Activated CD4-positive, alpha-beta memory T cell treated with anti-CD3 and anti-CD28 coated beads, Interleukin-2, amount 10 ng/mL, durations not matched to agents 7 days and 5 days (primary cell): Measurements from ENCODE around the gene HEATR3. TPM values are rescaled to one million over a fixed set of nuclear protein-coding genes. Genes with fewer than 3 reads are reported as not detected.
A peak's percentile ranks its signal among the peaks of the same experiment; 100 is the strongest.

Experiments used
- CTCF ChIA-PET: fragments of 350-600 bp; sonication (Branson Sonifier 250); formaldehyde crosslinking; loops from one replicate; lab custom pipeline; 2021; ENCODE audit warnings: antibody characterized with exemption, inconsistent platforms; lab: Charles Lee
- POLR2A ChIA-PET: fragments of 350-600 bp; sonication (Branson Sonifier 250); formaldehyde crosslinking; loops from one replicate; lab custom pipeline; 2021; ENCODE audit warnings: antibody characterized with exemption; lab: Charles Lee
- DNase-seq: peaks from one replicate; pipeline ENCODE4 v3.0.0-alpha.2; 2020
- H3K27ac Mint-ChIP-seq: one replicate; pipeline ENCODE4 v1.8.0; 2021; ENCODE audit warnings: mild to moderate bottlenecking, mixed read lengths
- H3K27me3 Mint-ChIP-seq: one replicate; pipeline ENCODE4 v1.8.0; 2021; ENCODE audit warnings: mixed read lengths
- H3K36me3 Mint-ChIP-seq: one replicate; pipeline ENCODE4 v1.8.0; 2021; ENCODE audit warnings: low read depth, mixed read lengths
- H3K4me1 Mint-ChIP-seq: one replicate; pipeline ENCODE4 v1.8.0; 2021; ENCODE audit warnings: mixed read lengths
- H3K4me3 Mint-ChIP-seq: one replicate; pipeline ENCODE4 v1.8.0; 2021; ENCODE audit warnings: mild to moderate bottlenecking, mixed read lengths
- H3K9me3 Mint-ChIP-seq: one replicate; pipeline ENCODE4 v1.8.0; 2021; ENCODE audit warnings: mixed read lengths
- total RNA-seq, 2 experiments: library from RNA; stranded (reverse); gene quantifications; one replicate each; pipeline ENCODE4 v1.2.3, GENCODE V29; 2021

HEATR3 gene, protein sequence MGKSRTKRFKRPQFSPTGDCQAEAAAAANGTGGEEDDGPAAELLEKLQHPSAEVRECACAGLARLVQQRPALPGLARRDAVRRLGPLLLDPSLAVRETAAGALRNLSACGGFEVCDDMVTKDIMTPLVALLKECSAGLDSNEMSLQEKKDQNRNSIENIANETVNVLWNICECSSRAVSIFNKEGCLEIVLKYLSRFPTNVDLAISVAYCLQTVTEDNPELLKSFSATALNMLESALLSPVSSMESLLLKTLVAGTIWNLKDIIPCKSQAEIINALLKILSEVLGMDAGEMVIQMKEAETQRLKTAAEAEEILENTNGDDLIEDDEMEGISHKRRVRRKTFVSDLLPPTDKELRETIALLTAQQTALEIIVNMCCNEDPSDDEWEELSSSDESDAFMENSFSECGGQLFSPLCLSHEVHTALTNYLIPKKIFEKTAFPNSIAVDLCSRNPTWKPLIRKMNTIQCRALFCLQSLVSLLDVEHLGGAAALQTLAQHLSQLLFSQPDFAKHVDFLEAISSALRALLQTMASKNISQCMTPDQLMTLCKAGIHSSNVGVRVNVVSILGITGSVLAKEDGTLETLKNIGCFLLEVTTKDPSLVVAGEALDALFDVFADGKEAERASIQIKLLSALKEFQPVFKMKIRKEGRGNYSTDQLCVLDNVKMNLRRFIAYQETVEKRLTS
- total RNA-seq = 10 to 100 TPM; 20.7 to 21.3 TPM

- H3K27me3 Mint-ChIP-seq = no peaks in the 10 kb centered on the region
- peak within 1 kb of the TSS; percentile 87 for H3K4me3 Mint-ChIP-seq
- peaks cover 42% of the 10 kb centered on the region for H3K4me1 Mint-ChIP-seq
- H3K9me3 Mint-ChIP-seq = no peaks in the 10 kb centered on the region
- ChIA-PET POLR2A (interaction anchor here (0.6 to 5.3 kb wide), 13 partner anchors 13 to 595 kb away, joined by 3 to 37 read pairs (median 4); partner anchors contain the start of gene CNEP1R1), CTCF (interaction anchor here (0.7 to 7.0 kb wide), 16 partner anchors 13 to 741 kb away, joined by 3 to 124 read pairs (median 4); partner anchors contain the start of gene CNEP1R1)
- peaks cover 19% of the 10 kb centered on the region for H3K36me3 Mint-ChIP-seq
- peak within 1 kb of the TSS; percentile 92 for H3K27ac Mint-ChIP-seq
- peak; percentile 96 for DNase-seq
Observed at GRCh38 chr16:50065624-50066481, at the start of gene HEATR3. TSS of gene HEATR3 (plus strand) at chr16:50065970. CDS start at chr16:50066132, 162 bp downstream.

GRCh38 chr16:50017553-50017952 is 48.2 kb upstream of the HEATR3 start:
- Mint-ChIP-seq H3K4me1 (no peaks in the 10 kb centered on the region), H3K36me3 (no peaks in the 10 kb centered on the region), H3K9me3 (no peaks in the 10 kb centered on the region), H3K27ac (no peak overlapping the region), H3K27me3 (peaks cover 5% of the 10 kb centered on the region), H3K4me3 (no peak overlapping the region)
- DNase-seq = no peak
- POLR2A ChIA-PET = no interaction called here
- CTCF ChIA-PET = no interaction called here

- Mint-ChIP-seq H3K27ac (no peak overlapping the region), H3K27me3 (peaks cover 5% of the 10 kb centered on the region), H3K36me3 (no peaks in the 10 kb centered on the region), H3K4me1 (peaks cover 16% of the 10 kb centered on the region), H3K9me3 (no peaks in the 10 kb centered on the region), H3K4me3 (no peak overlapping the region)
- CTCF ChIA-PET = interaction anchor here (1.2 to 1.5 kb wide), 3 partner anchors 164 to 189 kb away, joined by 3 to 5 read pairs (median 4); no protein-coding TSS in a partner anchor
- POLR2A ChIA-PET = interaction anchor here (1.0 kb wide), 1 partner anchor 190 kb away, joined by 3 read pairs; no protein-coding TSS in a partner anchor
- no peak for DNase-seq
Observed at GRCh38 chr16:50021544-50021943, 44.2 kb upstream of the HEATR3 start.

DNA sequence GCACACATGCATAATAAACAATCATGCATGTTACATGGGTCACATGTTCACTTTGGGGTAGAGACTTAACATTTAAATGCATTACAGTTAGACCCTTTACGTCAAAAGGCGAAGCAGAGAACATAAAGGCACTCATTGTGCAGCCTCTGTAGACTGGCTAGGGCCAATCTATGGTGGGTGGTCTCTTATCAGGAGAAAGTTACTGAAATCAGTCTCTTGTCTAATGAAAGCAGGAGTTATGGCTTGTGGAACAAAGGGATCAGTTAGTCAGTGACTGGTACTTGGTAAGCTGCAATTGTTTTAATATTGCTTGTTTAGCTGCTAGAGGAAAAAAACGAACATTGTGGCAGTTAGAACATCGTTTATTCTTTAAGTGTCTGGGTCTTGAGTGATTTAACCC is 42.1 kb upstream of the HEATR3 start:
- ChIA-PET CTCF (interaction anchor here (1.5 to 3.7 kb wide), 6 partner anchors 43 to 487 kb away, joined by 4 to 191 read pairs (median 20); partner anchors contain the start of gene HEATR3), POLR2A (no interaction called here)
- H3K4me3 Mint-ChIP-seq = no peak overlapping the region
- H3K4me1 Mint-ChIP-seq = peaks cover 26% of the 10 kb centered on the region
- peaks cover 6% of the 10 kb centered on the region for H3K36me3 Mint-ChIP-seq
- DNase-seq = no peak
- no peaks in the 10 kb centered on the region for H3K9me3 Mint-ChIP-seq
- peaks cover 5% of the 10 kb centered on the region for H3K27me3 Mint-ChIP-seq
- no peak overlapping the region for H3K27ac Mint-ChIP-seq

- POLR2A ChIA-PET = interaction anchor here (1.3 to 2.7 kb wide), 7 partner anchors 43 to 717 kb away, joined by 3 to 37 read pairs (median 9); partner anchors contain the start of genes CYLD, HEATR3 and TENT4B
Observed at GRCh38 chr16:50024207-50024606, 41.6 kb upstream of the HEATR3 start.

DNA sequence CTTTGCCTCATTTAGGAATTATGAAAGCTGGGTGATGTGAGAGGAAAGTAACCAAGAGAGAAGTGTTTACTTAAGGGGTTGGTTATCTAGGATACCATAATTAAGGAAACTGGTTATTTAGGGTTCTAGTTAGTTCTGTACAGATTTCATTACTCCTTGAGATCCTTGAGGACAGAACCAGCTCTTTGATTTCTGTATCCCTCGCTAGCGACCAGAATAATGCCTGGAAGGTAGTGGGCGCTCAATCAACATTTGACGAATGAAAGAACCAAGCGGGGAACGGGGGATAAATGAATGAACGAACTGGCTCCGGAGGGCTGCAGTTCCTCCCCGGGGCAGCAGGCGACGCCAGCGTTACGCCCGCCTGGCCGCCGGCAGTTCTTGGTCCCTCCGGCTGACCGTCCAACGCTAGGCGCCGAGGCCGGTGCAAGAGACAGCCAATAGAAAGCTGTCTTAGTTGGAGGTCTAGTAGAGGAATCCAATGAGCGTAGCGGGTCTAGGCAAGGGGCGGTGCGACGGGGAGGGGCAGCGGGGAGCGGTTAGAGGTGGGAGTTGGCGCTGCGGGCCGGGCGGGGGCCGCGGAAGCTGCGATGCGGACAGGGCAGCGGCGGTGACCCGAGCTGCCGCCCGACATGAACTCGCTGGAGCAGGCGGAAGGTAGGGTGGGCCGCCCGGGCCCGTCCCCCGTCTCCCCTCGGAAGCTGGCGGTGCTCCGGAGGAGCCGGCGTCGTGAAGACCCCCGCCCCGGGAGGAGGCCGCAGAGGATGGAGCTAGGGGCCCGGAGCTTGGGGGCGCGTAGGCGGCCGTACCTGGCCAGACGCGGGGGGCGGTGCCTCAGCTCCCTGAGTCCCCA is 40.9 kb upstream of the HEATR3 start, which contains the start of gene CNEP1R1:
Gene CNEP1R1, plus strand, starts transcription at position 542 of the 853 bp plus-strand sequence. Its CDS starts 91 bp downstream, at position 633.
- peak; percentile 95 for DNase-seq
- H3K27ac Mint-ChIP-seq = peak within 1 kb of the TSS; percentile 87
- peaks cover 14% of the 10 kb centered on the region for H3K36me3 Mint-ChIP-seq
- peaks cover 5% of the 10 kb centered on the region for H3K27me3 Mint-ChIP-seq
- no peaks in the 10 kb centered on the region for H3K9me3 Mint-ChIP-seq
- ChIA-PET CTCF (interaction anchor here (0.6 to 3.7 kb wide), 83 partner anchors 9 to 787 kb away, joined by 3 to 191 read pairs (median 4); partner anchors contain the start of genes CYLD, HEATR3, TENT4B and ZNF423), POLR2A (interaction anchor here (0.6 to 2.7 kb wide), 24 partner anchors 10 to 781 kb away, joined by 3 to 37 read pairs (median 4); partner anchors contain the start of genes CYLD, HEATR3 and TENT4B)
- H3K4me3 Mint-ChIP-seq = peak within 1 kb of the TSS; percentile 96
- H3K4me1 Mint-ChIP-seq = peaks cover 29% of the 10 kb centered on the region

More at GRCh38 chr16:50024207-50024606, 41.6 kb upstream of the HEATR3 start:
- peaks cover 8% of the 10 kb centered on the region for H3K36me3 Mint-ChIP-seq
- peaks cover 28% of the 10 kb centered on the region for H3K4me1 Mint-ChIP-seq
- no peak overlapping the region for H3K27ac Mint-ChIP-seq
- CTCF ChIA-PET = interaction anchor here (0.6 to 3.7 kb wide), 48 partner anchors 9 to 788 kb away, joined by 3 to 191 read pairs (median 7); partner anchors contain the start of genes HEATR3 and TENT4B
- no peak for DNase-seq
- H3K9me3 Mint-ChIP-seq = no peaks in the 10 kb centered on the region
- no peak overlapping the region for H3K4me3 Mint-ChIP-seq
- H3K27me3 Mint-ChIP-seq = peaks cover 5% of the 10 kb centered on the region

GRCh38 chr16:50025537-50025931 is 40.2 kb upstream of the HEATR3 start:
- peaks cover 17% of the 10 kb centered on the region for H3K36me3 Mint-ChIP-seq
- H3K4me3 Mint-ChIP-seq = peak overlapping the region; percentile 96
- peaks cover 29% of the 10 kb centered on the region for H3K4me1 Mint-ChIP-seq
- POLR2A ChIA-PET = interaction anchor here (0.6 to 2.7 kb wide), 27 partner anchors 10 to 781 kb away, joined by 3 to 37 read pairs (median 4); partner anchors contain the start of genes CYLD, HEATR3 and TENT4B
- no peaks in the 10 kb centered on the region for H3K9me3 Mint-ChIP-seq
- CTCF ChIA-PET = interaction anchor here (0.6 to 3.7 kb wide), 81 partner anchors 8 to 786 kb away, joined by 3 to 191 read pairs (median 4); partner anchors contain the start of genes CYLD, HEATR3, TENT4B and ZNF423
- H3K27me3 Mint-ChIP-seq = peaks cover 5% of the 10 kb centered on the region
- DNase-seq = peak; percentile 34
- H3K27ac Mint-ChIP-seq = peak overlapping the region; percentile 77

GRCh38 chr16:50027829-50028228 is 37.9 kb upstream of the HEATR3 start:
- Mint-ChIP-seq H3K36me3 (peaks cover 32% of the 10 kb centered on the region), H3K4me1 (peaks cover 29% of the 10 kb centered on the region), H3K27ac (no peak overlapping the region), H3K9me3 (no peaks in the 10 kb centered on the region), H3K27me3 (no peaks in the 10 kb centered on the region), H3K4me3 (no peak overlapping the region)
- DNase-seq = no peak
- POLR2A ChIA-PET = interaction anchor here (1.0 kb wide), 1 partner anchor 38 kb away, joined by 3 read pairs; the partner anchor contains the start of gene HEATR3
- CTCF ChIA-PET = interaction anchor here (0.7 to 2.0 kb wide), 3 partner anchors 33 to 779 kb away, joined by 3 to 6 read pairs (median 3); no protein-coding TSS in a partner anchor

- Mint-ChIP-seq H3K9me3 (no peaks in the 10 kb centered on the region), H3K4me1 (peaks cover 13% of the 10 kb centered on the region), H3K27ac (no peak overlapping the region), H3K36me3 (peaks cover 38% of the 10 kb centered on the region), H3K27me3 (no peaks in the 10 kb centered on the region), H3K4me3 (no peak overlapping the region)
- CTCF ChIA-PET = interaction anchor here (4.5 kb wide), 1 partner anchor 10 kb away, joined by 42 read pairs; the partner anchor contains the start of gene CNEP1R1
- DNase-seq = no peak
- POLR2A ChIA-PET = interaction anchor here (2.2 kb wide), 1 partner anchor 10 kb away, joined by 11 read pairs; the partner anchor contains the start of gene CNEP1R1
Observed at GRCh38 chr16:50035468-50035992, 30.2 kb upstream of the HEATR3 start.

GRCh38 chr16:50036426-50036825 is 29.3 kb upstream of the HEATR3 start:
- H3K36me3 Mint-ChIP-seq = peaks cover 32% of the 10 kb centered on the region
- ChIA-PET CTCF (interaction anchor here (4.5 kb wide), 1 partner anchor 11 kb away, joined by 42 read pairs; the partner anchor contains the start of gene CNEP1R1), POLR2A (interaction anchor here (0.9 to 1.2 kb wide), 2 partner anchors 10 to 38 kb away, joined by 3 read pairs; no protein-coding TSS in a partner anchor)
- no peak overlapping the region for H3K27ac Mint-ChIP-seq
- H3K27me3 Mint-ChIP-seq = no peaks in the 10 kb centered on the region
- H3K4me1 Mint-ChIP-seq = peaks cover 13% of the 10 kb centered on the region
- H3K4me3 Mint-ChIP-seq = no peak overlapping the region
- no peaks in the 10 kb centered on the region for H3K9me3 Mint-ChIP-seq
- no peak for DNase-seq
